ENCODE data around the gene THADA. TPM values are rescaled to one million over a fixed set of nuclear protein-coding genes. Genes with fewer than 3 reads are reported as not detected.

Gene THADA
- total and polyA plus RNA-seq, 7 donors = 4.4 to 35.2 (median 20.2) TPM

DNA sequence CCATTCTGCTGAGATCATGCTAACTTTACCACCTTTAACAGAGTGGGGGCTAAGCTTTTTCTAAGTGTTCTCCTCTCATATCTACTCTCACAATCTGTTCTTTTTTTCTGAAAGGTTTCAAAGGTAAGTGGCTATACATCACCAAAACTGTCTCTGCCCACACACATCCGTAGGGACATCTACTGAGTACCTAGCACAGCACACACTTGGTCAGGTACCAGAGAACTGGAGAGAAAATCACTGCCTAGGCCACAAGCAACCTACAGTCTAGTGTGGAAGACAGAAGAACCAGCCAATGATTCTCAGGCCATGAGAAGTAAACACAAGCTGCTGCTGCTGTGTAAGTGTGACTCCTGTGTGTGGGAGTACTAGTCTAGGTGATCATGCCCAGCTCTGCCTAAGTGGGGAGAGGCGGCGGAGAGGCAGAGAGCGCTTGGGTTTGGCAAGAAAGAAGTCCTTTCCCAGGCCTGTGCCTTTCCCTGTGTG lies 193.3 kb downstream of the THADA start:
- no peaks in the 10 kb centered on the region for H3K9me3 ChIP-seq
- intact Hi-C loops (cut with DNase I) = loop anchor here (5.0 kb wide), 1 partner anchor 70 kb away; no protein-coding TSS in a partner anchor
- no peaks in the 10 kb centered on the region for H3K27me3 ChIP-seq
- H3K36me3 ChIP-seq = no peaks in the 10 kb centered on the region
- H3K27ac ChIP-seq = peak overlapping the region in 2 of 4 donors; percentile 40 to 84
- 91 to 96% methylated on average over 4 of the region's 4 CpGs for WGBS, 2 donors
- TF ChIP-seq, protein P1, sequence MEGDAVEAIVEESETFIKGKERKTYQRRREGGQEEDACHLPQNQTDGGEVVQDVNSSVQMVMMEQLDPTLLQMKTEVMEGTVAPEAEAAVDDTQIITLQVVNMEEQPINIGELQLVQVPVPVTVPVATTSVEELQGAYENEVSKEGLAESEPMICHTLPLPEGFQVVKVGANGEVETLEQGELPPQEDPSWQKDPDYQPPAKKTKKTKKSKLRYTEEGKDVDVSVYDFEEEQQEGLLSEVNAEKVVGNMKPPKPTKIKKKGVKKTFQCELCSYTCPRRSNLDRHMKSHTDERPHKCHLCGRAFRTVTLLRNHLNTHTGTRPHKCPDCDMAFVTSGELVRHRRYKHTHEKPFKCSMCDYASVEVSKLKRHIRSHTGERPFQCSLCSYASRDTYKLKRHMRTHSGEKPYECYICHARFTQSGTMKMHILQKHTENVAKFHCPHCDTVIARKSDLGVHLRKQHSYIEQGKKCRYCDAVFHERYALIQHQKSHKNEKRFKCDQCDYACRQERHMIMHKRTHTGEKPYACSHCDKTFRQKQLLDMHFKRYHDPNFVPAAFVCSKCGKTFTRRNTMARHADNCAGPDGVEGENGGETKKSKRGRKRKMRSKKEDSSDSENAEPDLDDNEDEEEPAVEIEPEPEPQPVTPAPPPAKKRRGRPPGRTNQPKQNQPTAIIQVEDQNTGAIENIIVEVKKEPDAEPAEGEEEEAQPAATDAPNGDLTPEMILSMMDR (IDR thresholded peaks at IDR 0.05) = no peak
- TF ChIP-seq EP300 (IDR thresholded peaks at IDR 0.05) (no peak), POLR2A (IDR thresholded peaks at IDR 0.05) (no peak), POLR2AphosphoS5 (IDR thresholded peaks at IDR 0.05) (no peak)
- H3K4me1 ChIP-seq = peaks cover 0 to 84% (median 39%) of the 10 kb centered on the region in 4 donors
- H3K4me3 ChIP-seq = no peak overlapping the region
- no peak for DNase-seq

DNA sequence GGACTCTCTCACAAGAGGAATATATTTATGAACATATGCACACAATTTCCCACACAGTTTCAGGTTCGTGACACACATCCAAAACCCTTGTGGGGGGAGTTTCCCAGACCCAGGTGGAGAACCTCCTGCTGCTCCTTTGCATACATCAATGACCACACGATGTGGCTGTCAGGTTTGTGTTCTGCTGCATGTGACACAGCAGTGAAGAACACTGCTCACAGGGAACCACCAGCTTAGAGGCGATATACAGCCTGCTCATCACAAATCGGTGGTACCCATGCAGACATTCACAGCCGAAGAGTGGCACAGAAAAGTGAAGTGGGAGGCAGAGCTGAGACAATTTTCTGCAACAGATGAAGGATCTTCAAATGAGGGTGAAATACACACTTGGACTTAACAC lies 193.8 kb downstream of the THADA start:
- DNase-seq = no peak
- 72 to 78% methylated on average over 5 of the region's 5 CpGs for whole genome bisulfite sequencing, 2 donors
- intact Hi-C loops (cut with DNase I) = loop anchor here (5.0 kb wide), 1 partner anchor 70 kb away; no protein-coding TSS in a partner anchor
- Histone ChIP-seq H3K9me3 (no peaks in the 10 kb centered on the region), H3K4me3 (no peak overlapping the region), H3K36me3 (no peaks in the 10 kb centered on the region), H3K4me1 (peaks cover 0 to 84% (median 37%) of the 10 kb centered on the region in 4 donors), H3K27me3 (no peaks in the 10 kb centered on the region), H3K27ac (peak overlapping the region in 2 of 4 donors; percentile 40 to 84)
- TF ChIP-seq POLR2AphosphoS5 (IDR thresholded peaks at IDR 0.05) = no peak

DNA sequence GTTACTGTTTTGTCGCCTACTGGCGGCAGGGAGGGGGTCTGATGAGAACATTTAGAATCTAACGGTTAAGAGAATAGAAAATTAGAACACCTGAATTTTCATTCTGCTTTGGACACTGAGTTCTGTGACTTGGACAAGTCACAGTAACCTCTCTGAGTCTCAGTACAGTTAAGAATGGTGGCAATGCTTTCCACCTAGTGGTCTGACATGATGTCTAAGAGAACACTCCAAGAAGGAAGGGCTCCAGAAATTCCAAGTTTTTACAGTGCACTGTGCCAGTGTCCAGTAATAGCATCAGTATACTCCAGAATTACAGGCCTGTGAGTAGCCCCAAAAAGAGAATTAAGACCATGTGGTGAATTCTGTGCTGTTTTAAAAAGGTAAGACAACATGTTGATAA lies 195.3 kb downstream of the THADA start:
- no peak for DNase-seq
- H3K9me3 ChIP-seq = no peaks in the 10 kb centered on the region
- no peaks in the 10 kb centered on the region for H3K27me3 ChIP-seq
- no peak overlapping the region for H3K4me3 ChIP-seq
- peak overlapping the region; percentile 51 to 84 (median 80) for H3K27ac ChIP-seq
- peaks cover 0 to 71% (median 33%) of the 10 kb centered on the region in 4 donors for H3K4me1 ChIP-seq
- WGBS, 2 donors = 93 to 98% methylated on average over 3 of the region's 3 CpGs
- TF ChIP-seq EP300 (IDR thresholded peaks at IDR 0.05) (no peak), POLR2A (IDR thresholded peaks at IDR 0.05) (no peak), POLR2AphosphoS5 (IDR thresholded peaks at IDR 0.05) (peak in 1 of 4 donors; percentile 30)
- TF ChIP-seq, protein P1 (IDR thresholded peaks at IDR 0.05) = peak in 1 of 4 experiments; percentile 16
- intact Hi-C loops (cut with DNase I) = loop anchor here (2.0 to 5.0 kb wide), 2 partner anchors 72 to 148 kb away; no protein-coding TSS in a partner anchor
- no peaks in the 10 kb centered on the region for H3K36me3 ChIP-seq

DNA sequence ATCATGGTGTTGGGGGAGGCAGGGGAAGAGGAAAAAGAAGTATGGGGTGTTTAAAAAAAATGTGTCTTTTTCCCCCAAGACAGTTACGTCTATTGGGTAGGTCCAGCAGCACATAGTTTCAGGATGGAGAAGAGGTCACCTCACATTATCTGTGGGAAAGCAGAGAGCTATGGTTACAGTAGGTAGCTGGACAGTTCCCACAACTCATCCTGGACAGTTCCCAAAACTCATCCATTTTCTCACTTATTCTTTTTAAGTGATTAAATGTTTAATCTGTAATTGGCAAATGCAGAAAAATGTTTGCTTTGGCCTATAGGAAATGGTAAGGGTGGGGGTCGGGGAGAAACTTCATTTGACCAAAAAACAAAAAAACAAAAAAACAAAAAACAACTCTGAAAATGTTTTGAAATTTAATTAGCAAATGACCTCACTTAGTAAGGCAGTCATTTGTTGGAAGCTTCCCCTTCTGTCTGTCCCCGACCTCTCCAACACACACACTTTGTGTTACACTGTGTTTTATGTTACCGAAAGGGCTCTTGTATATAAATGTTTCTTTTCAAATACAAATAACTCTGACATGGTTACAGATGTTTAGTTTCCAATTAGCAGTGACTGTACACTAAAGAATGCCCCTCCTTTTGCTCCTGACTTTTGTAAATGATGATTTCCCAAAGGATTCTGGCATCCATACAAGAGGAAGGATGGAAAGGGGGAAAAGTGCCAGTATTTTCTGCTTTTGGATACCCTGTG lies 196.1 kb downstream of the THADA start:
- peaks cover 0 to 63% (median 31%) of the 10 kb centered on the region in 4 donors for H3K4me1 ChIP-seq
- no peaks in the 10 kb centered on the region for H3K27me3 ChIP-seq
- no peaks in the 10 kb centered on the region for H3K9me3 ChIP-seq
- DNase-seq = peak; percentile 71
- no peak overlapping the region for H3K4me3 ChIP-seq
- H3K27ac ChIP-seq = peak overlapping the region; percentile 70 to 84 (median 80)
- intact Hi-C loops (cut with DNase I) = loop anchor here (2.0 to 5.0 kb wide), 3 partner anchors 52 to 147 kb away; no protein-coding TSS in a partner anchor
- 77 to 87% methylated on average over 4 of the region's 4 CpGs for WGBS, 2 donors
- peak in 3 of 4 donors; percentile 62 to 89 (median 76) for TF ChIP-seq EP300 (IDR thresholded peaks at IDR 0.05)
- peak; percentile 73 to 96 (median 94) for TF ChIP-seq POLR2AphosphoS5 (IDR thresholded peaks at IDR 0.05)
- no peak for TF ChIP-seq POLR2A (IDR thresholded peaks at IDR 0.05)
- no peaks in the 10 kb centered on the region for H3K36me3 ChIP-seq

DNA sequence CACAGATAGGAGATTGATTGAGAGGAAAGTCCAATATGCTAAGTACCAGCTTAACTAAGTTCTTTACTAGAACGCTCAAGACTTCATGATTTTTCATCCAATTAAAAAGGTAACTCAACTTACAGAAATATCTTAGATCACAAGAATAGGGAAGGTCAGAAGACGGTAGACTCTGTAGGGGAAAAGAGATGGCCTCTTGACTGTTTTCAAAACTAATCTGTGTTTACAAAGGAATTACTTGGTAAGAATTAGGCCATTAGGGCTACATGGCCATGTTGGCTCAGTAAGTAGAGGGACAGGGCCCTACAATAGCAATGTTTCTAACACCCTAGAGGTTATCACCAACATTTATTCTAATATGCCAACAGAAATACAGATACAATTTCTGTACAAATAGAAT lies 196.7 kb downstream of the THADA start:
- intact Hi-C loops (cut with DNase I) = loop anchor here (5.0 kb wide), 1 partner anchor 52 kb away; no protein-coding TSS in a partner anchor
- TF ChIP-seq, protein P1 (IDR thresholded peaks at IDR 0.05) = no peak
- no peak for TF ChIP-seq EP300 (IDR thresholded peaks at IDR 0.05)
- no peak for TF ChIP-seq POLR2AphosphoS5 (IDR thresholded peaks at IDR 0.05)
- no peak for TF ChIP-seq POLR2A (IDR thresholded peaks at IDR 0.05)
- H3K9me3 ChIP-seq = no peaks in the 10 kb centered on the region
- WGBS, 2 donors = 88 to 95% methylated on average over 2 of the region's 2 CpGs
- no peaks in the 10 kb centered on the region for H3K27me3 ChIP-seq
- H3K36me3 ChIP-seq = no peaks in the 10 kb centered on the region
- H3K4me3 ChIP-seq = no peak overlapping the region
- peaks cover 0 to 61% (median 31%) of the 10 kb centered on the region in 4 donors for H3K4me1 ChIP-seq
- no peak for DNase-seq
- H3K27ac ChIP-seq = peak overlapping the region; percentile 70 to 84 (median 80)
